Type B pancreatic cell (in vitro differentiated cells): ENCODE data around the gene DLGAP3. TPM values are rescaled to one million over a fixed set of nuclear protein-coding genes. Genes with fewer than 3 reads are reported as not detected.

Experiments
- DNase-seq: peaks from one replicate; pipeline ENCODE4 v3.0.0; 2021; ENCODE audit warnings: mixed read lengths; ENCODE audit not compliant: unreplicated experiment; ENCODE audit errors: extremely low spot score
- H3K27ac Mint-ChIP-seq: 2 replicates; pipeline ENCODE4 v1.8.0; 2021; ENCODE audit warnings: mild to moderate bottlenecking, mixed read lengths
- H3K27me3 Mint-ChIP-seq: 2 replicates; pipeline ENCODE4 v1.8.0; 2021; ENCODE audit warnings: mixed read lengths
- H3K36me3 Mint-ChIP-seq: 2 replicates; pipeline ENCODE4 v1.8.0; 2021; ENCODE audit warnings: mixed read lengths
- H3K4me1 Mint-ChIP-seq: one replicate; pipeline ENCODE4 v1.8.0; 2021; ENCODE audit warnings: mixed read lengths; ENCODE audit not compliant: unreplicated experiment
- H3K4me3 Mint-ChIP-seq: 2 replicates; pipeline ENCODE4 v1.8.0; 2021; ENCODE audit warnings: mild to moderate bottlenecking, mixed read lengths
- H3K9me3 Mint-ChIP-seq: 2 replicates; pipeline ENCODE4 v1.8.0; 2021; ENCODE audit warnings: mixed read lengths
- CTCF ChIP-seq: fragments of 200-600 bp; sonication (generic); conservative IDR thresholded peaks from 2 replicates; pipeline ENCODE4 v1.5.0; 2021; ENCODE audit warnings: antibody characterized with exemption, mild to moderate bottlenecking
- total RNA-seq: library from RNA; stranded (reverse); gene quantifications from 2 replicates; pipeline ENCODE4 v1.2.1, GENCODE V29; 2021; ENCODE audit warnings: low replicate concordance

Gene DLGAP3
- total RNA-seq, 1 donor from 2014 or later: 1.0 TPM

- Mint-ChIP-seq H3K27ac (no peak overlapping the region), H3K36me3 (no peaks in the 10 kb centered on the region), H3K27me3 (peaks cover 43% of the 10 kb centered on the region), H3K9me3 (no peaks in the 10 kb centered on the region), H3K4me1 (peaks cover 12% of the 10 kb centered on the region), H3K4me3 (peak overlapping the region; percentile 48)
- no peak for DNase-seq
- no peak for TF ChIP-seq CTCF
Measured at GRCh38 chr1:34863501-34863900, 65.9 kb downstream of the DLGAP3 start.

DNA sequence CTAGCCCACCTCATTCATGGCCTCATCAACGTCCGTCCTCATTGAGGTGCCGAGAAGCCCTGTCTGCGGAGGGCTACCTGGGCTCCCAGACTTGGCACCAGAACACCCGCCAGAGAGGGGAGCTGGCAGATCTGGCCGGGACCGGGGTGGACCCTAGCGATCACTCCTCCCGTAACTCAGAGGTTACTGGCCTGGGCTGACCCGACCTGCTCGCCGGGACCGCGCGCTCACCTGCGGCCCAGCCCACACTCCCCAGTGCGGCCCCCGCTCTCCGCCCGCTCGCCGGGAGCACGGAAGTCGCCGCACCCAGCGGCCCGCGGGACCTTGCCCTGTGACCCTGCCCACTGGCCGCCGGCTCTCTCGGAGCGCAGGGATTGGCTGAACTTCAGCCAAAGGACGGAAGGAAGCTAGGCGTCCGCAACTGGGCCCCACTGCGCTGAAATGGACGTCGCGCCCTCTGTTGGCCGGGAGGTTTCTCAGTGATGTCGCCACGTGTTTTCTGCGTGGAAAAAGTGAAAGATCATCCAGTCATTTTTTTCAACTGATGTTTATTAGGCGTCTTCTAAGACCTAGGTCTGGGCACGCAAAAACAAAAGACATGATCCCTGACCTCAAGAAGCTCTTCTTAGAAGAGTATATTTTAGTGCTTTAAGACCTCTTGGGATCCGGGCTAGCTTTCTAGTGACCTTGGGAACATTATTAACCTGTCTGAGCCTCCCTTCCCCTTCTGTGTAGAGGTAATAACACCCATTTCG, 69.8 kb downstream of the DLGAP3 start, which contains the start of gene SMIM12:
Gene SMIM12, minus strand, starts transcription at position 304 of the 755 bp plus-strand sequence. CDS start 3,772 bp downstream, outside the sequence.
- Mint-ChIP-seq H3K9me3 (no peaks in the 10 kb centered on the region), H3K27me3 (peaks cover 30% of the 10 kb centered on the region), H3K4me3 (peak within 1 kb of the TSS; percentile 95), H3K4me1 (peaks cover 23% of the 10 kb centered on the region), H3K36me3 (no peaks in the 10 kb centered on the region), H3K27ac (peak within 1 kb of the TSS; percentile 85)
- peak; percentile 85 for TF ChIP-seq CTCF
- DNase-seq: peak; percentile 87

DNA sequence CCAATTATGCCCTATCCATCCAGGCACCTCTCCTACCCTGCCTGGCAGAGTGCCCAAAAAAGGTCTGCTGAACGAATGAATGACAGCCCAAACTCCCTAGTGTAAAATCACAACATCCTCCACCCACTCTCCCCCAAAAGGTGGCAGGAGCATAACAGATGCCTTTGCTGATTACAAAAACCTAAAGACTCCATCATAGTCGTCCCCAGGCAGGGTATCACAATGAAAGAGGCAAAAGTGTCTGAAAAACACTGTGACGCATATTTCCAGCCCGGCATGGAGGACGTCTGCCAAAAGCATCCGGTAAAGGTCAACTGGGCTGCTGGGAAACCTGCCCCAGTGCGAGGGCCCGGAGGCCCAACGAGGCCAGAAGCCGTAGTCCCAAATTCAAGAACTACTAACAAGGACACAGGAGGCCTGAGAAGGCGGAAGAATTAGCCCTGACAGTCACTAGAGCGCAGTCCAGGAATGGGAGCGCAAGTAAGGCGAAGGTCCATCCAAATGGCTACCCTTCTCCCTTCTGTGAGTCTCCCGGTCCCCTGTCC, 70.5 kb downstream of the DLGAP3 start:
- no peak for TF ChIP-seq CTCF
- Mint-ChIP-seq H3K27ac (peak overlapping the region; percentile 85), H3K36me3 (no peaks in the 10 kb centered on the region), H3K9me3 (no peaks in the 10 kb centered on the region), H3K4me1 (peaks cover 23% of the 10 kb centered on the region), H3K4me3 (peak overlapping the region; percentile 95), H3K27me3 (peaks cover 23% of the 10 kb centered on the region)
- no peak for DNase-seq

- peaks cover 6% of the 10 kb centered on the region for H3K36me3 Mint-ChIP-seq
Measured at GRCh38 chr1:34856697-34857096, 72.8 kb downstream of the DLGAP3 start.

GRCh38 chr1:34852677-34853217, 76.7 kb downstream of the DLGAP3 start:
- H3K4me1 Mint-ChIP-seq: peaks cover 25% of the 10 kb centered on the region
- H3K4me3 Mint-ChIP-seq: no peak overlapping the region
- DNase-seq: peak; percentile 94
- TF ChIP-seq CTCF: peak; percentile 99
- H3K27ac Mint-ChIP-seq: peak overlapping the region; percentile 71
- H3K9me3 Mint-ChIP-seq: no peaks in the 10 kb centered on the region
- no peaks in the 10 kb centered on the region for H3K27me3 Mint-ChIP-seq
- peaks cover 16% of the 10 kb centered on the region for H3K36me3 Mint-ChIP-seq

More at GRCh38 chr1:34856697-34857096, 72.8 kb downstream of the DLGAP3 start:
- H3K9me3 Mint-ChIP-seq: no peaks in the 10 kb centered on the region
- H3K27me3 Mint-ChIP-seq: peaks cover 5% of the 10 kb centered on the region
- H3K4me3 Mint-ChIP-seq: no peak overlapping the region
- TF ChIP-seq CTCF: no peak
- no peak for DNase-seq
- no peak overlapping the region for H3K27ac Mint-ChIP-seq
- peaks cover 30% of the 10 kb centered on the region for H3K4me1 Mint-ChIP-seq
